C4-2B (cell line): ENCODE results near the gene L1TD1.
A peak's percentile ranks its signal among the peaks of the same experiment; 100 is the strongest.
"Not testable (repeated sequence)": the region's sequence is repeated elsewhere in the genome, so short reads cannot be mapped to it uniquely, and the experiment has no call there.

Source experiments
- H3K27ac ChIP-seq: fragments of 450-650 bp; 2 replicates; pipeline ENCODE4 v1.5.1; 2017
- CTCF ChIP-seq: fragments of 450-650 bp; conservative IDR thresholded peaks from 2 replicates; pipeline ENCODE4 v1.5.1; 2017; ENCODE audit warnings: mild to moderate bottlenecking
- ZFX ChIP-seq: fragments of 450-650 bp; IDR thresholded peaks from 2 replicates; pipeline ENCODE4 v1.6.1; 2017

The L1TD1 gene

GRCh38 chr1:62194651-62195544 is at the start of gene L1TD1:
TSS of gene L1TD1 (plus strand) at chr1:62194849. CDS start at chr1:62206629, 11,780 bp downstream.
- TF ChIP-seq ZFX (no peak), CTCF (no peak)
- no peak within 1 kb of the TSS for H3K27ac ChIP-seq

- TF ChIP-seq CTCF, result no peak
- no peak for TF ChIP-seq ZFX
- H3K27ac ChIP-seq, result no peak overlapping the region
These were observed 34.7 kb upstream of the L1TD1 start for GRCh38 chr1:62159940-62160348.

GRCh38 chr1:62161711-62162110 is 32.9 kb upstream of the L1TD1 start:
- no peak overlapping the region for H3K27ac ChIP-seq
- TF ChIP-seq ZFX, result no peak

GRCh38 chr1:62170380-62170779 is 24.3 kb upstream of the L1TD1 start:
- H3K27ac ChIP-seq, result not testable (repeated sequence)

GRCh38 chr1:62175568-62176179 is 19.0 kb upstream of the L1TD1 start:
- TF ChIP-seq ZFX (no peak), CTCF (peak; percentile 90)
- no peak overlapping the region for H3K27ac ChIP-seq

- H3K27ac ChIP-seq, result no peak overlapping the region
- TF ChIP-seq ZFX, result no peak
These were observed 17.9 kb upstream of the L1TD1 start for GRCh38 chr1:62176597-62177312.

- TF ChIP-seq ZFX, result no peak
- no peak for TF ChIP-seq CTCF
- no peak overlapping the region for H3K27ac ChIP-seq
These were observed 17.0 kb upstream of the L1TD1 start for GRCh38 chr1:62177621-62178020.

- TF ChIP-seq CTCF (no peak), ZFX (no peak)
These were observed 16.3 kb upstream of the L1TD1 start for GRCh38 chr1:62178372-62178771.

GRCh38 chr1:62180054-62180453 is 14.6 kb upstream of the L1TD1 start:
- H3K27ac ChIP-seq, result not testable (repeated sequence)

More at GRCh38 chr1:62178372-62178771, 16.3 kb upstream of the L1TD1 start:
- no peak overlapping the region for H3K27ac ChIP-seq
